HFFc6 (cell line): ENCODE data around the gene HRH1. TPM values are rescaled to one million over a fixed set of nuclear protein-coding genes. Genes with fewer than 3 reads are reported as not detected.

Experiments
- DNase-seq: peaks from one replicate; pipeline ENCODE4 v3.0.0-alpha.2; 2018
- H3K27ac Mint-ChIP-seq: 2 replicates; pipeline ENCODE4 v1.8.0; 2020; ENCODE audit warnings: mild to moderate bottlenecking, mixed read lengths
- H3K27me3 Mint-ChIP-seq: 2 replicates; pipeline ENCODE4 v1.8.0; 2021; ENCODE audit warnings: mild to moderate bottlenecking, moderate library complexity, mixed read lengths; ENCODE audit not compliant: insufficient read depth
- H3K36me3 Mint-ChIP-seq: 2 replicates; pipeline ENCODE4 v1.8.0; 2021; ENCODE audit warnings: low read depth, mixed read lengths
- H3K4me1 Mint-ChIP-seq: 2 replicates; pipeline ENCODE4 v1.8.0; 2020; ENCODE audit warnings: low read depth, mixed read lengths
- H3K4me3 Mint-ChIP-seq: 2 replicates; pipeline ENCODE4 v1.8.0; 2020; ENCODE audit warnings: mild to moderate bottlenecking, moderate library complexity, mixed read lengths
- H3K9me3 Mint-ChIP-seq: 2 replicates; pipeline ENCODE4 v1.8.0; 2020; ENCODE audit warnings: mild to moderate bottlenecking, mixed read lengths
- total RNA-seq, 6 experiments: library from RNA; stranded (reverse); fragmentation: NEBNext Ultra II Directional; extraction: Animal tissue kit (Norgen Biotek cat#: 25700); gene quantifications; 2 replicates in 1 of 6; 3 replicates in 5 of 6; pipeline ENCODE4 v1.2.3, GENCODE V29; 2021
- TF ChIP-seq, protein P1 (sequence below): fragments of 200-600 bp; sonication (generic); IDR thresholded peaks from 2 replicates; pipeline ENCODE4 v1.5.0; 2021; ENCODE audit warnings: antibody characterized with exemption, mild to moderate bottlenecking

HRH1 gene
- total RNA-seq, 6 experiments from 2014 or later, result 4.9 to 8.4 (median 6.4) TPM

DNA sequence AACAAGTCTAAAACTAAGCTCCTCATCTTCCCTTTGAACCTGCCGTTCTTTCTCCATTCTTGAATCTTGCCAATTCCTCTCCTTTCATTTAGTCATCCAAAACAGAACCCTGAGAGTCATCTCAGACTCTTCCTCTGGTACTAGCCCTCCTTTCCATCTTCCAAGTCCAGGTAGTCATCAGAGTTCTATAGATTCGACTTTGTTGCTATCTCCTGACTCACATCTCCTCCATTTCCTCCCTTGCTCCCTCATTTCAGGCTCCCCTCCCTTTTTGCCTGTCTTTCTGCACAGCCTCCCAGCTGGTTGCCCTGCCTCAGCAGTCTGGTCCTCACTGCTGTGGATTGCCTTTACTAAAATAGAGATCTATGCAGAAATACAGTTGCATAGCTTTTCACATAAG lies 122.6 kb downstream of the HRH1 start:
- no peaks in the 10 kb centered on the region for H3K27me3 Mint-ChIP-seq
- peak; percentile 9 for DNase-seq
- H3K36me3 Mint-ChIP-seq, result peaks cover 48% of the 10 kb centered on the region
- peaks cover 80% of the 10 kb centered on the region for H3K4me1 Mint-ChIP-seq
- peak overlapping the region; percentile 1; the same call in 1 of the 2 replicates for H3K4me3 Mint-ChIP-seq
- peak overlapping the region; percentile 70 for H3K27ac Mint-ChIP-seq
- no peaks in the 10 kb centered on the region for H3K9me3 Mint-ChIP-seq
- TF ChIP-seq, protein P1, sequence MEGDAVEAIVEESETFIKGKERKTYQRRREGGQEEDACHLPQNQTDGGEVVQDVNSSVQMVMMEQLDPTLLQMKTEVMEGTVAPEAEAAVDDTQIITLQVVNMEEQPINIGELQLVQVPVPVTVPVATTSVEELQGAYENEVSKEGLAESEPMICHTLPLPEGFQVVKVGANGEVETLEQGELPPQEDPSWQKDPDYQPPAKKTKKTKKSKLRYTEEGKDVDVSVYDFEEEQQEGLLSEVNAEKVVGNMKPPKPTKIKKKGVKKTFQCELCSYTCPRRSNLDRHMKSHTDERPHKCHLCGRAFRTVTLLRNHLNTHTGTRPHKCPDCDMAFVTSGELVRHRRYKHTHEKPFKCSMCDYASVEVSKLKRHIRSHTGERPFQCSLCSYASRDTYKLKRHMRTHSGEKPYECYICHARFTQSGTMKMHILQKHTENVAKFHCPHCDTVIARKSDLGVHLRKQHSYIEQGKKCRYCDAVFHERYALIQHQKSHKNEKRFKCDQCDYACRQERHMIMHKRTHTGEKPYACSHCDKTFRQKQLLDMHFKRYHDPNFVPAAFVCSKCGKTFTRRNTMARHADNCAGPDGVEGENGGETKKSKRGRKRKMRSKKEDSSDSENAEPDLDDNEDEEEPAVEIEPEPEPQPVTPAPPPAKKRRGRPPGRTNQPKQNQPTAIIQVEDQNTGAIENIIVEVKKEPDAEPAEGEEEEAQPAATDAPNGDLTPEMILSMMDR, result no peak

DNA sequence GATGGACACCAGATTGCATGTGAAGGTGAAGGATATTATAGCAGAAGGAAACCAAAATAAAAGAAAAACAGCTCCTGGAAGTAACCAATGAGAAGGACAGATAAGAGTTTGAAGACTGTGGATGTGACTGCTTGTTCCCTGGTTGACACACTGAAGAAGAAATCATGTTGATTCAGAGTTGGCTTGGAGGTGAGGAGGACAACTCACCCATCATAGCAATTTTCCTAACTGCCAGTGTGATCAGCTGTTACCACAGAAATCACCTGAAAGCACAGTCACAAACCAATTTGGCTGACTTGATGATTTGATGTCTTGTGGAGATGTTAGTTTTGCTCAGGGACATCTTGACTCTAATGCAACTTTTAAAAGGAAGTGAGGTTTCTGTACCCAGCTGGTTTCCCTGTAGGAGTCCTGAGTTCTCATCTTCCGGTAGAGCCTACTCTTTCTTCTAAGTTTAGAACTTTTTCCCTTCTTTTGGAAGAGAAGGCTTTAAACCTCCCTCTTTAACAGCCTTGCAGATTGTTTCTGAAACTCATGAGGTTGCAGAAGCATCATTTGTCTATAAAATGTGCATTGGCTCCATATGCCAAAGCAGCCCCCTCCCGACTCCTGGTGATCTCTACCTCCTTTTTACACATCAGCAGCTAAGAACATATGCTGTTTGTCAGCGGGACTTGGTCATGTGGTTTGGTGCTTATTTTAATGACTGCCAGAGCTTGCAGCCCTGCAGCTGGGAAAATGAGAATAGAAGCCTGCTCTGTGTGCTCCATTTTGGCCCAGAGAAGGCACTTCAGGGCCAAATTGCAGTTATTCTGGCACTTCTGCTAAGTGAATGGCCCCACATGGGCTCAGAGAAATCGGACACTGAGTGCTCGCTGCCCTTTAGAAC lies 128.2 kb downstream of the HRH1 start:
- no peak for DNase-seq
- Mint-ChIP-seq H3K27me3 (no peaks in the 10 kb centered on the region; the same call in 1 of the 2 replicates), H3K4me1 (peaks cover 75% of the 10 kb centered on the region), H3K36me3 (peaks cover 39% of the 10 kb centered on the region), H3K4me3 (no peak overlapping the region), H3K27ac (peak overlapping the region; percentile 36), H3K9me3 (no peaks in the 10 kb centered on the region)
- TF ChIP-seq, protein P1, result no peak

DNA sequence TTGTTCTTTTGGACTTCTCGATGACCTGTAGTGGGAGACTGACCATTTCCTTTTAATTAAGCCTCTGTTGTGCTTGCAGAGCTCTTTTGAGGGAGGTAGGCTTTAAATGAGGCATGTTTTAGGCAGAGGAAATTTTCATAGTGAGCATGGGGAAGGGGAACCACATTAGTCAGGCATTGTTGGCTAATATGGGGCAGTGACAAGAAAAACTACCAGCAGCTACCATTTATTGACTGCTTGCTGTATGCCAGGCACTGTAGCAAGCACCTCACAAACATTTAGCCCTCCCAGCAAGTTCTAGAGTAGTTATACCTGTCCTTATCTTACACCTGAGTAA lies 128.8 kb downstream of the HRH1 start:
- DNase-seq, result no peak
- Mint-ChIP-seq H3K27me3 (no peaks in the 10 kb centered on the region; the same call in 1 of the 2 replicates), H3K4me3 (no peak overlapping the region), H3K9me3 (no peaks in the 10 kb centered on the region), H3K36me3 (peaks cover 38% of the 10 kb centered on the region), H3K4me1 (peaks cover 75% of the 10 kb centered on the region), H3K27ac (peak overlapping the region; percentile 36)
- TF ChIP-seq, protein P1, result no peak

DNA sequence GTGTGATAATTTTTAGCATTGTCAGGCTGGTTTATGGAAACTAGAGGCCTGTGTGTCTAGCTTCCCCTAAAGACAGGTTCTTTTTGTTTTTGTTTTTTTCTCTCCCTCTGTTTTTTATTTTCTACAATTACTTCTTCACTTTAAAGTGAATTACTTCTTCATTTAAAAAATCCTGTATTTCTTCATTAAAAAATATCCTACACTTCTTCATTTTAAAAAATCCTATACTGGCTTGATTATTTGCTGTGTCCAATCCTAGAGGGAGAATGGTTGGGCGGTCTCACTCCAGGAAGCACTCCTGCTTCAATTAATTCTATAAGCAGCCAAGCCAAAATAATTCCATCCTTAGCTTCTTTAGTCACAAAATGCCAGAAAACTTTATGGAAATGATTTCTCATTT lies 129.7 kb downstream of the HRH1 start:
- TF ChIP-seq, protein P1, result no peak
- Mint-ChIP-seq H3K4me3 (no peak overlapping the region), H3K27me3 (no peaks in the 10 kb centered on the region; the same call in 1 of the 2 replicates), H3K9me3 (no peaks in the 10 kb centered on the region), H3K36me3 (peaks cover 38% of the 10 kb centered on the region), H3K4me1 (peaks cover 75% of the 10 kb centered on the region), H3K27ac (no peak overlapping the region; the same call in 1 of the 2 replicates)
- DNase-seq, result no peak

DNA sequence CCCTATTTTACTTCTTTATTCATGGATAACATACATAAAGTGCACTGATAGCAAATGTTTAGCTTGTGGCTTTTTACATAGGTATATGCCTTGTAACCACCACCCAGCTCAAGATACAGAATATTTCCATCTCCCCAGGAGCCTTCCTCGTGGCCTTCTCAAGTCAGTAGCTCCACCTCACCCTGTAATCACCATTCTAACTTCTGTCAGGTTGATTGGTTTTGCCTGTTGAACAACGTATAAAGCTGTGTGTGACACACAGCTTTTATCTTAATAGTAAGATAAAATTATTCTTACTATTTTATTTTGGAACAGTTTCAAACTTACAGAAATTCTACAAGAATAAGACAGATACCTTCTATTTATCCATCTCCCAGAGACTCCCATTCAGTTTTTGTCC lies 131.2 kb downstream of the HRH1 start:
- peaks cover 36% of the 10 kb centered on the region for H3K36me3 Mint-ChIP-seq
- no peak for DNase-seq
- no peak overlapping the region for H3K4me3 Mint-ChIP-seq
- H3K27ac Mint-ChIP-seq, result peak overlapping the region; percentile 74; the same call in 1 of the 2 replicates
- H3K9me3 Mint-ChIP-seq, result no peaks in the 10 kb centered on the region
- H3K4me1 Mint-ChIP-seq, result peaks cover 76% of the 10 kb centered on the region
- no peaks in the 10 kb centered on the region; the same call in 1 of the 2 replicates for H3K27me3 Mint-ChIP-seq
- TF ChIP-seq, protein P1, result no peak
